Measurements from ENCODE around the gene PCP2.

DNA sequence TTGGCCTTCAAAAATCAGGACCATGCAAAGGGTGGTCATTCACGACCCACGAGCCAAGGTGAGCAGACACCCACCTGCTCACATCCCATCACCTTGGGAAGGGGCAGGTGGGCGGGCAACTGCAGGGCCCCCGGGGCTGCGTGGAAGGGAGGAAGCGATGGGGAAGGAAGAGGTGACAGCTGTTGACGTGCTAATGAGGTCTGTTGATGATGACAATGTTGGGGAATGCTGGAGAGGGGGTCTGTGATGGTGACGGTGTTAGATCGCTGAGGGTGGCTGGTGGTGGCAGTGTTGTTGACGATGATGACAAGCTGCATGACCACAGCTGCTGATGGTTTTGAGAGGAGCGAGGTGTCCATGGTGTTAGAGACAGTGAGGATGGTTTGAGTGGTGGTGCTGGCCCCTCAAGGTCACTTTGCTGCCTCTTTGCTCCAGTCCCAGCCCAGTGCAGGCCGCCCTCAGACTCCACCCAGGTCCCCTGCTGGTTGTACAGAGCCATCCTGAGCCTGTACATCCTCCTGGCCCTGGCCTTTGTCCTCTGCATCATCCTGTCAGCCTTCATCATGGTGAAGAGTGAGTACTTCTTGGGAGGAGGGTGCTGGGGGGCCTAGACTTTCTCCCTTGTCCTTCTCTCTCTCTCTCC is 44.3 kb upstream of the PCP2 start:
- TF ChIP-seq POLR2AphosphoS5 (IDR thresholded peaks at IDR 0.05; ENCODE audit: borderline replicate concordance, low read depth, low read length) = no peak
- no peak for TF ChIP-seq EZH2 (IDR thresholded peaks at IDR 0.05)

Data from SK-N-MC (cell line).